Sigmoid colon (tissue), 4 donors: Measurements from ENCODE around the gene VPS8.

ENCODE experiments used
- EP300 ChIP-seq, 4 donors: sonication (generic); formaldehyde crosslinking; IDR thresholded peaks; one replicate each; pipeline ENCODE4 v1.6.1; 2017; ENCODE audit warnings: antibody characterized with exemption in 4 of 4
- POLR2A ChIP-seq, 2 donors: fragments of 450-650 bp; IDR thresholded peaks; one replicate each; pipeline ENCODE4 v1.6.1; 2016; ENCODE audit warnings: antibody characterized with exemption in 2 of 2, mild to moderate bottlenecking in 2 of 2, moderate library complexity in 2 of 2
- POLR2AphosphoS5 ChIP-seq, 4 donors: sonication (generic); formaldehyde crosslinking; IDR thresholded peaks; one replicate each; pipeline ENCODE4 v1.6.1; 2017; ENCODE audit warnings: antibody characterized with exemption in 4 of 4
- TF ChIP-seq, protein P1 (sequence below), 4 experiments: fragments of 450-650 bp in 3 of 4; fragments of 200-600 bp in 1 of 4; IDR thresholded peaks; one replicate each; pipeline ENCODE4 v1.5.1; 2016 to 2019; ENCODE audit warnings: antibody characterized with exemption in 4 of 4, mild to moderate bottlenecking in 3 of 4, moderate library complexity in 2 of 4

GRCh38 chr3:184772667-184773272 is 39.2 kb upstream of the VPS8 start:
- TF ChIP-seq, protein P1, sequence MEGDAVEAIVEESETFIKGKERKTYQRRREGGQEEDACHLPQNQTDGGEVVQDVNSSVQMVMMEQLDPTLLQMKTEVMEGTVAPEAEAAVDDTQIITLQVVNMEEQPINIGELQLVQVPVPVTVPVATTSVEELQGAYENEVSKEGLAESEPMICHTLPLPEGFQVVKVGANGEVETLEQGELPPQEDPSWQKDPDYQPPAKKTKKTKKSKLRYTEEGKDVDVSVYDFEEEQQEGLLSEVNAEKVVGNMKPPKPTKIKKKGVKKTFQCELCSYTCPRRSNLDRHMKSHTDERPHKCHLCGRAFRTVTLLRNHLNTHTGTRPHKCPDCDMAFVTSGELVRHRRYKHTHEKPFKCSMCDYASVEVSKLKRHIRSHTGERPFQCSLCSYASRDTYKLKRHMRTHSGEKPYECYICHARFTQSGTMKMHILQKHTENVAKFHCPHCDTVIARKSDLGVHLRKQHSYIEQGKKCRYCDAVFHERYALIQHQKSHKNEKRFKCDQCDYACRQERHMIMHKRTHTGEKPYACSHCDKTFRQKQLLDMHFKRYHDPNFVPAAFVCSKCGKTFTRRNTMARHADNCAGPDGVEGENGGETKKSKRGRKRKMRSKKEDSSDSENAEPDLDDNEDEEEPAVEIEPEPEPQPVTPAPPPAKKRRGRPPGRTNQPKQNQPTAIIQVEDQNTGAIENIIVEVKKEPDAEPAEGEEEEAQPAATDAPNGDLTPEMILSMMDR (IDR thresholded peaks at IDR 0.05), result no peak
- TF ChIP-seq POLR2A (IDR thresholded peaks at IDR 0.05) (no peak), POLR2AphosphoS5 (IDR thresholded peaks at IDR 0.05) (no peak), EP300 (IDR thresholded peaks at IDR 0.05) (no peak)
